LHCN-M2 (cell line): Measurements from ENCODE around the gene LITAFD. TPM values are rescaled to one million over a fixed set of nuclear protein-coding genes. Genes with fewer than 3 reads are reported as not detected.

ENCODE experiments used
- DNase-seq: peaks from one replicate; pipeline ENCODE4 v3.0.0-alpha.2; 2012; ENCODE audit warnings: low read depth
- total RNA-seq: library from RNA; depleted of rRNA; stranded (reverse); fragments of >200 nt; gene quantifications from 2 replicates; pipeline ENCODE4 v1.2.3, GENCODE V29; 2014; rRNA removed

Gene LITAFD
- total RNA-seq, 1 experiment from 2014 or later, result not detected

DNA sequence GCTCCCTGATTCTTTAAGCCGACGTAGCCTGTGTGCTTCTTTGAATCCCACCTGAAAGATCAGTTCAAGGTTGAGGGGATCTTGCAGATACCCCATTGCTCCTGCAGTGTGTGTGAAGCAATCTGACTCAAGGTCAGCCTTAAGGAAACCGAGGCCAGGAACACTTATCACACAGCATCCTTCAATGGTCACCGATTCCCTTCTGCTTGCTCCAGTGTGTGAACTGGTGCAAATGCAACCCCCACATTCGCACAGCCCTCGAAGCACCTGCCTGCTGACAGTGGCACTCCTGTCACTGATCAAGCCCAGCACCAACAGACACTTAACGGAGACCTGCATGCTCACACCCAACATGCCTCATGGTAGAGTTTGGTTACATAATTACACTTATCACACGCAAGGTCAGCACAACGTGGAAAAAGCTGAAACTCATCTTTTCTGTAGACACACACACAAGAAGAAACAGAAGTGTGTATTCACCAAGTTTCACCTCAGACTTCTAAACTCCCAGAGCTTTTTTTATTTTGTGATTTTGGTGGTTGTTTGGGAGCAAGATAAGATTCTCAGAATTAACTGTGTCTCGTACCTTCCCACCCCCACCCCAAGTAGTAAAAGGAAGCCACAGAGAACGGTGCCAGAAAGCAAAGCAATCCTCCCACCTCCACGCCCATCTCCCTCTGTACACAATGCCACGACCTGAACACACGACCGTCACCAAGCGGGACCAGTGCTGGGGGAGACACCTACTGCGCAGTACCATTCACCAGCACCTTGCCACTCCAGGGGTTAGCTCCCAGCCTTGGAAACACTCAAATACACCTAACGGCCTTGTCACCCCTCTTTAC is 37.2 kb downstream of the LITAFD start:
- no peak for DNase-seq

DNA sequence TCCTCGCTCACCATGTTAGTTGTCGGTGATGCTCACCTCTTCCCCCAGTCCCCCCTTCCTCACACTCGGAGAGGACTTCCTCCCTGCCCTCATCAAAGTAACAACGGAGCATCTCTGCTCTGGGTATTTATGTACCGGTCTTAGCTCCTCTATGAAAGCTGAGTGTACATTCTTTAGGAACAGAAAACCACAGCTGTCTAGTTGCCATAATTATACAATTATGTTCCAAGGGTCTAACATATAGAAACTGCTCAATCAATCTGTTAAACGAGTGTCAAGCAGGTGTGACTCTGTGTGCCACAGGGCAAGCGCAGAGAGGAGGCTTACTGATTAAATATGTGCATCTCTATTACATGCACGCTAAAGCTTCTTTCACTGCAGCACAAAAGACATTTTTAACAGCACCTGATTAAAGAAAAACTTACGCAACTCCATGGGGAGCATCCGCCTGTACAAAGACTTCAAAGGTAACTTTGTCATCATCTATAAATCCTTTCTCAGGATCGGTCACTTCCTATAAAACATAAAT is 37.8 kb downstream of the LITAFD start:
- no peak for DNase-seq

DNA sequence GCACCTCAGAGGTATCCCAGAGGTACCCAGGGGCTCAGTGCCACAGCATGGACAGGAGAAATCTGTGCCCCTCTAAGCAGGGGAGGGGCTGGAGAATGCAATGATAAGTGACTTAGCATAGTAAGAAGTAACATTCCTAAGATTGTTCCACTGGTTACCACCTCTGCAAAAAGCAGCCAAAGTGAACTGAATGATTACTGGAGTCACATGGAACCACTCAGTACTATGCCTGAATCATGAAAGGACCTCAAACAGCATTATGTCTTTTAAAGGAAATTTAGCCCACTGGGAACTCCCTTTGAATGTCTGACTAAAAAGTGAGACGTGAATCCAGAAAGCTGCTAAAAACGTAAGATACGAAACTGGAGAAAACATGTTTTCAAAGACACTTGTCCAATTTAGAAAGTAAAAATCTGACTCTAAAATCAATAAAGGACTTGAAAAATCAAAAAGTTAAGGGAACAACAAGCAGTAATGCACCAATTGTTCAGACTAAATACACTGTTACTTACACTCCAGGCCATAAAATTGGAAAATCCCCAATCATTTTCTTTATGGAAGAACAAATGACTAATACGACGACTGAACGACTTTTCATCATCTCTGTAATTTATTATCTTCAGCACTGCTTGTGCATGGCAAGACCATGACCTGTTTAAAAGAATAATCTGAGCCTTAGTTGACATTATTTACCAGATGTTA is 38.6 kb downstream of the LITAFD start:
- no peak for DNase-seq

DNA sequence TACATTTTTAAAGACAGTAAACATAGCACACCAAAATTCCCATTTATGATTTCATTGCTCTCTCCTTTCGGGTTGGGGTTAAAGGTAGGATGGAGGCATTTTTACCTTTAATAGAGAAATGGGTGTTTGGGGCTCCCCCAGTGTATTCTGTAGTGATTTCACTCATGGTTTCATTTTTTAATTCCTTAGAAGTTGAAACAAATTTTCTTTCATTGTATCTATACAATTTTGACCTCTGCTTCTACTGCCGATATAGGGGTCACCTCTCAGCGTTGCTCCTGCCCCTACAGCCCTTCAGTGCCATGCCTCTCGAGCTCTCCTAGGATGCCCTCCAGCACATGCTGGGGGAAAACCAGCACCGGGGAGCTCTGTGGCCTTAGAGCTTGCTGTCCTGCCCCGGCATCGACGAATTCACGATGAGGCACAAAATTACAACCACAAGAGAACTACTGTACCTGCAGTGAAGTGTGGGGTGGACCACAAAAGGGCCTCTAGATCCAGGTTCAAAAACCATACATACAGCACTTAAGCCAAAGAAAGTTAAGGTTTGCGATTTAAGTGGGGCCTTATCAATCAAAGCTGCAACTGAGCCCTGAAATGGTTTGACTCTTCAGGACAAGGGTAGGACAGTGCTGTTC is 39.3 kb downstream of the LITAFD start:
- DNase-seq, result no peak

DNA sequence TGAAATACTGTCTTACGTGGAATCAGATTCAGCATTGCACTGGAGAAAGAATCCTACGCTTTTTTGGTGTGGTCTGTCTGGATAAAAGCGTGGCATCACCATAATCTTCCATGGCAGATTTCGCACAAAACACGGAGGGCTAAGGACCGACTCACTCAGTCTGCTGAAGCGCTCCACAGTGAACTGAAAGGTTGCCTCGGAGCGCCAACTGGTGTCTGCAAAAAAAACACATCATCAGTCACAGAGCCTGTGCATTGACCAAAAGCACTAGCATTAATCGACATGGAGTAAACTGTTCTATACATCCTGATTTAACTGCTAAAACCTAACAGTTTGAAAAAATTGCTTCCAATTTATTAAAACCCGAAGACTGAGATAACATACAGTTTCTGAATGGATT is 41.0 kb downstream of the LITAFD start:
- no peak for DNase-seq

DNA sequence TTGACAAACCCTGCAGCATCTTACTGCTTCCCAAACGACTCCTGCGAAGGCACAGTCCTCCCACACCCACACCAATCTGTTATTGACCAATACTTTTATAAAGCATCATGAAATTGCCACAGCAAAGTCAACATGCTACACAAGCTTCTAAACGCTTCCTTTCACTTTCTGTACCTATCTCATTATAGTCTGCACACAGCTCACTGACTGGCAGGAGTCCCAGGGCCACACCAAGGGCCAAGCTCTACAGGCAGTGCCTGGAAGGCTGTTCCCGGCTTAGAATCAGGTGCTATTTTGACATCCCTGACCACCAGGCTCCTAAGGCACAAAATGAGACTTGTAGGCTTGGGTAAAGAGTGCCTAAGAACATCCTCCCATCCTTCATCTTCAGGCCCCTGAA is 42.1 kb downstream of the LITAFD start:
- no peak for DNase-seq

DNA sequence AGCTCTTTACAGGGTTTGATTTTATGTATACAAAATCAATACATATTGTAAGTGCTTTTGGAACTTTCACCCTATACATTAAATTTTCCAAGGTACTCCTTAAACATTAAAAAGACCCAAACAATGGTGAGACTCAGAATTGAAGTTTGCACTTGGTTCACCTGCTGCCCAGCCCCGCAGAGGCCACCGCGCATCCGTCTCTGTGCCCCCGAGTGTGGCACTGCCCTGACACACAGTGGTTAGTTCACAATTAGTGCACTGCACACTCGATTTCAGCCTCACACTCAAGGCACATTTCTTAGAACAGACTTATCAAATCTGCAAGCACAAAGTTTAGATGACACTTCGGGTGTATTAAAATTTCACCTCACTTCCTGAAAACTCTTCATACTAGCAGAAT is 43.3 kb downstream of the LITAFD start:
- no peak for DNase-seq

DNA sequence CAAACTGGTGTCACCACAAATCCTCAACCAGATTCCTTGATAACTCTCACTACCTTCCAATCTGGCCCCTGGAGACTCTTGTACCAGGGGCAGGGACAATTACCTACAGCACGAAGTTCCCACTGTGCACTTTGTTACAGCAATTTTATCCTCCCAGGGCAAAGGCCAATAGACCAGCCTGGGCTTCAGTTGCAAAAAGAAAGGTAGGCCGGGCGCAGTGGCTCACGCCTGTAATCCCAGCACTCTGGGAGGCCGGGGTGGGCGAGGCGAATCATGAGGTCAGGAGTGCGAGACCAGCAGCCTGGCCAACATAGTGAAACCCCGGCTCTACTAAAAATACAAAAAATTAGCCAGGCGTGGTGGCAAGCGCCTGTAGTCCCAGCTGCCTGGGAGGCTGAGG is 44.7 kb downstream of the LITAFD start:
- DNase-seq, result no peak

DNA sequence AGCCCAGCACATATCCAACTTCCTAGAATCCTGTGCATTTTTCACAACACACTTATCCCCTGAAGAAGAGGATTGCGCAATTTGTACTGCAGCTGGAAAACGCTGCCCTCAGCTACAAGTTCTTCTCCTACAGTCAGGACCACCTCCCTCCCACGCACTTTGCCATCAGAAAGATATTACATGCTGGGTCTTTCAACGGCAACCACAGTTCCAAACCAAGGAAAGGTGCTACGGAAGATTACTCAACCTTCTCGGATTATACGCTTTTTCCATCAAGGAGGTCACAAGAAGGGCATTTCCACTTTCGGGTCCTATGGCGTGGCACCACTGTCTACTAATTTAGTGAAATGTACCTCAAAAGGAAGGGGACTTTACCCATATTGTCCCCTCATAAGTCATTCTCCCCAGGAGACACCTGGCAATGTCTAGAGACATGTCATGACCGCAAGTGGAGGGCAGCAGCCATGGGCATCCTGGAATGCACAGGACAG is 46.4 kb downstream of the LITAFD start:
- no peak for DNase-seq

DNA sequence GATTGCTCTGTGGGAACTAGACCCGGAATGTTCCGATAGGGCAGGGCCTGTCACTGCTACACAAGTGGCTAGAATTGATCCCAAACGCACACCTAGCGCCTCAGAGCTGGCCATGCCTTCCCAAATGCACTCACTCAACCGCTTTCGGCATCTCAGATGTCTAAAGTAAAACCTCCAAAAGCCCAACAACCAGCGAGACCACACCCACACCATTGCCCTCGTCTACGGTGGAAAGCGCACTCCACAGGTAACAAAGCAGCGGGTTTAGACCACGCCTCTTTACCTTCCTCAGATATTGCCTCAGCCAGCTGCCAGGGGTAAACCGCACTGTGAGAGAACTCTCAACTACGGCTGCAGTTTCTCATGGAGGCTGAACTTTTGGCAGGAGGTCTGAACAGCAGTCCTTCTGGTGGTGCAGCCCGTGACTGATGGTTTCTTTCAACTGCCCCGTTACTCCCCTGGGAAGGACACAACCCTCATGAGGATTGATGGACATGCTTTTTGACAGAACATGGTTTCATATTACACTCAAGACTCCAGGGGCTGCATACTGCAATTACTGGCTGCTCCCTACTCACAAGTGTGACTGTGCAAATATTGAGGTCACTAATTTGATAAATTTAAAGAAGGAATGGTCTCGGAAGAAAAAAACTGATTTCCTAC is 47.1 kb downstream of the LITAFD start:
- DNase-seq, result no peak

DNA sequence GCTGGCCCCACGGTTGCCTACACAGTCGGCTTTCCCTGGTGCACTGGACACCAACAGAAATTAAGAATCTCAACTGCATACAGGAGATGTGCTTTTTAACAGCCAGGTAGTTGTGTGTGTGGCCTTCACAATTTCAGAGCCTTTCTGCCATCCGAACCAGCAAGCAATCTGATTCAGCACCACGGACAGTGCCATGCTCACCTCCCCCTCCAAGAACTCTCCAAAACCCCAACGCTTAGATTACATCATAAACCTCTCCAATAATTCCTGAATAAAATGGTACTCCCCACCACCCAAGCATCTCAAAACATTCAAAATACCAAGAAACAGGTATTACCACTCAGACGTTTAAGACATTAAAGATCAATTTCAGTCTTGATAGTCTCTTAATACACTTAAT is 49.7 kb downstream of the LITAFD start:
- DNase-seq, result peak; percentile 36

DNA sequence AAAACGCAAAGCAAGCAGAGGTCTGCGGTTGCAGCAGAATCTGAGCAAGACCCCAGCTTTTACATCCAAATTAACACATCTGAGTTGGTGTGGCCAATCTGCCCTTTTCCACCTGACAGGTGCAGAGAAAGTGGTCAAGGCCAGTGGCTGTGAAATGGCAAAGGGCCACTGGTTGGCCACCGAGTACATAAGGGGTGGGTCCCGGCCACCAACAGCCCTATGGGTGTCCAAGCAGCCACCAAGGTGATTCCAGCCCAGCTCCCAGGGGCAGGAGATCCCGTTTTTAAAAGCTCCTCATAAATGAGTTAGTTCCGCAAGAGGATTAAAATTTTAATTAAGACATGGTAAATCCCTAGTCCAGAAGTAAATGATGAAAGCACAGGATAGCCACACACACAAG is 52.5 kb downstream of the LITAFD start:
- DNase-seq, result no peak

Other genes starting within 250 kb of the LITAFD start
- gene ABAT, start 207.7 kb upstream of the LITAFD start, total RNA-seq, result 0.29 and 0.32 TPM in 2 replicates
- 2.6 and 4.4 TPM in 2 replicates for gene TMEM186, start 84.7 kb upstream of the LITAFD start, total RNA-seq
- gene PMM2, start 84.5 kb upstream of the LITAFD start, total RNA-seq, result 29.9 and 30.3 TPM in 2 replicates
- 220 and 222 TPM in 2 replicates for gene CARHSP1, start 13.3 kb upstream of the LITAFD start, total RNA-seq
- 29.9 and 38.8 TPM in 2 replicates for gene USP7, start 81.6 kb downstream of the LITAFD start, total RNA-seq
- gene HAPSTR1, start 209.3 kb downstream of the LITAFD start, total RNA-seq, result 49.7 and 52.5 TPM in 2 replicates